Measurements from ENCODE around the gene AVP. TPM values are rescaled to one million over a fixed set of nuclear protein-coding genes. Genes with fewer than 3 reads are reported as not detected.
"Not testable (repeated sequence)": the region's sequence is repeated elsewhere in the genome, so short reads cannot be mapped to it uniquely, and the experiment has no call there.

The AVP gene
- total RNA-seq, 1 donor: not detected

GRCh38 chr20:3071610-3072529 is 12.7 kb downstream of the AVP start, which contains the start of gene OXT:
TSS of gene OXT (plus strand) at chr20:3071620. CDS start at chr20:3071656, 36 bp downstream.
- no peak for TF ChIP-seq CTCF (IDR thresholded peaks at IDR 0.05; ENCODE audit: insufficient read depth, low read length)
- DNase-seq (ENCODE audit: low read depth): no peak
- peak within 1 kb of the TSS; percentile 13 for H3K4me3 ChIP-seq (ENCODE audit: low read depth, low read length)

GRCh38 chr20:3071266-3071609 is 13.3 kb downstream of the AVP start:
- DNase-seq (ENCODE audit: low read depth): no peak
- no peak overlapping the region for H3K4me3 ChIP-seq (ENCODE audit: low read depth, low read length)
- TF ChIP-seq CTCF (IDR thresholded peaks at IDR 0.05; ENCODE audit: insufficient read depth, low read length): no peak

- no peak for TF ChIP-seq CTCF (IDR thresholded peaks at IDR 0.05; ENCODE audit: insufficient read depth, low read length)
- no peak overlapping the region for H3K4me3 ChIP-seq (ENCODE audit: low read depth, low read length)
- DNase-seq (ENCODE audit: low read depth): no peak
Measured at GRCh38 chr20:3070725-3071124, 13.8 kb downstream of the AVP start.

- no peak overlapping the region for H3K4me3 ChIP-seq (ENCODE audit: low read depth, low read length)
- no peak for DNase-seq (ENCODE audit: low read depth)
- no peak for TF ChIP-seq CTCF (IDR thresholded peaks at IDR 0.05; ENCODE audit: insufficient read depth, low read length)
Measured at GRCh38 chr20:3068986-3069900, 15.3 kb downstream of the AVP start.

- no peak for DNase-seq (ENCODE audit: low read depth)
- no peak for TF ChIP-seq CTCF (IDR thresholded peaks at IDR 0.05; ENCODE audit: insufficient read depth, low read length)
- H3K4me3 ChIP-seq (ENCODE audit: low read depth, low read length): no peak overlapping the region
Measured at GRCh38 chr20:3068075-3068474, 16.4 kb downstream of the AVP start.

GRCh38 chr20:3067139-3068014 is 17.1 kb downstream of the AVP start:
- no peak for DNase-seq (ENCODE audit: low read depth)
- no peak overlapping the region for H3K4me3 ChIP-seq (ENCODE audit: low read depth, low read length)
- TF ChIP-seq CTCF (IDR thresholded peaks at IDR 0.05; ENCODE audit: insufficient read depth, low read length): no peak

- not testable (repeated sequence) for H3K4me3 ChIP-seq (ENCODE audit: low read depth, low read length); DNase-seq (ENCODE audit: low read depth)
Measured at GRCh38 chr20:3064119-3064518, 20.4 kb downstream of the AVP start.
